Measurements from ENCODE around the gene TASP1. TPM values are rescaled to one million over a fixed set of nuclear protein-coding genes. Genes with fewer than 3 reads are reported as not detected.

Gene TASP1
- total RNA-seq, 2 donors from 2014 or later, result 15.8 to 16.6 TPM

DNA sequence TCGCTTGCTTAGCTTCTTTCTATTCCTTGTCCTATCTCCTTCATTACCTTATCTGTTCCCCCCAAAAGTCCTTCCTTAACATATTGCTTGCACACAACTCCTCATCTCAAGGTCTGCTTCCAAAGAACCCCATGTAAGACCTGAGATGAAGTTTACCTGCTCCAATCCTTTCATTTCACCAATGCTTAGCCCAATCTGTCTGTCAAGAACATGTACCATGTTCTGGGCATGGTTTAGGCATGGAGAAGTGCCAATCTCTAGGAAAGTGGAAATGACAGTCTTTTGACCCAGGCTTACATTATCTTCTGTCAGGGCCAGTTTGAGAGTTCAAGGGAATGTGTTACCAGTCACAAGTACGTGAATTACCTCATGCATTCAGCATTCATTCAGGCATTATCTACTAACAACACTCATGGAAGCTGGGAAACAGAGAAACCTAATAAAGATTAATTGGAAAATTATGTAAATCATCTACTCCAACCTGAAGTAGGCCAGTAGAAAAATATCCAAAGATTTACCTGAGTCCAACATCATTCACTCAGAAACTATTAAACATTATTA, 15.8 kb upstream of the TASP1 start:
- no peaks in the 10 kb centered on the region for H3K9me3 ChIP-seq (ENCODE audit: control insufficient read depth, low read length)
- H3K27me3 Mint-ChIP-seq (ENCODE audit: insufficient read depth), result no peaks in the 10 kb centered on the region
- 75 to 97% methylated on average over 2 of the region's 2 CpGs for WGBS, 2 experiments (ENCODE audit: insufficient coverage in 1 of 2, insufficient read length in 1 of 2)

DNA sequence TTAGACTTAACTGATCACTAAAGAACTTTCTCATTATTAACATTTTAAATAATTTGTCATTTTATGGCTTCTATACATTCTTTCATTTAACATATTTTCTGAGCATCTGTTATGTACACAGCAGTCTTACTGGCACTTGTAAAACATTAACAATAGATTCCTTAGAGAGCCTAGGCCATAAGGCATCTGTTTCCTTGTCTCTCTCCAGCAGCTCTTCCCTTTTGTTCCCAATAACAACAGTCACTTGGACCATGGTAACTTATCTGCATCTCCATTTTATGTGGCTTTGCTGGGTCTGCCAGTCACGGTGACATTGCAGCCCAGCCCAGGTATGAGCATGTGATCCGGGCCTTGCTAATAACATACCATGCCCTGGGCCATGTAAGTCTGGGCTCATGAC, 11.7 kb upstream of the TASP1 start:
- Histone ChIP-seq H3K27ac (ENCODE audit: low read depth, low read length) (no peak overlapping the region), H3K27me3 (ENCODE audit: control insufficient read depth, insufficient read depth, low read length, poor library complexity, severe bottlenecking) (no peaks in the 10 kb centered on the region), H3K4me1 (ENCODE audit: control insufficient read depth, insufficient read depth, low read length) (no peaks in the 10 kb centered on the region), H3K36me3 (ENCODE audit: control insufficient read depth, insufficient read depth, low read length) (no peaks in the 10 kb centered on the region), H3K9ac (ENCODE audit: extremely low read depth, low read length, poor library complexity, severe bottlenecking) (no peak overlapping the region), H3K4me3 (ENCODE audit: low read length) (no peak overlapping the region), H3K9me3 (ENCODE audit: control insufficient read depth, low read length) (no peaks in the 10 kb centered on the region)
- Mint-ChIP-seq H3K4me3 (no peak overlapping the region), H3K9me3 (peaks cover 1% of the 10 kb centered on the region), H3K36me3 (ENCODE audit: low read depth) (no peaks in the 10 kb centered on the region), H3K27ac (no peak overlapping the region), H3K27me3 (ENCODE audit: insufficient read depth) (peaks cover 2% of the 10 kb centered on the region), H3K4me1 (peaks cover 10% of the 10 kb centered on the region)
- DNase-seq, result no peak
- TF ChIP-seq, protein P1, sequence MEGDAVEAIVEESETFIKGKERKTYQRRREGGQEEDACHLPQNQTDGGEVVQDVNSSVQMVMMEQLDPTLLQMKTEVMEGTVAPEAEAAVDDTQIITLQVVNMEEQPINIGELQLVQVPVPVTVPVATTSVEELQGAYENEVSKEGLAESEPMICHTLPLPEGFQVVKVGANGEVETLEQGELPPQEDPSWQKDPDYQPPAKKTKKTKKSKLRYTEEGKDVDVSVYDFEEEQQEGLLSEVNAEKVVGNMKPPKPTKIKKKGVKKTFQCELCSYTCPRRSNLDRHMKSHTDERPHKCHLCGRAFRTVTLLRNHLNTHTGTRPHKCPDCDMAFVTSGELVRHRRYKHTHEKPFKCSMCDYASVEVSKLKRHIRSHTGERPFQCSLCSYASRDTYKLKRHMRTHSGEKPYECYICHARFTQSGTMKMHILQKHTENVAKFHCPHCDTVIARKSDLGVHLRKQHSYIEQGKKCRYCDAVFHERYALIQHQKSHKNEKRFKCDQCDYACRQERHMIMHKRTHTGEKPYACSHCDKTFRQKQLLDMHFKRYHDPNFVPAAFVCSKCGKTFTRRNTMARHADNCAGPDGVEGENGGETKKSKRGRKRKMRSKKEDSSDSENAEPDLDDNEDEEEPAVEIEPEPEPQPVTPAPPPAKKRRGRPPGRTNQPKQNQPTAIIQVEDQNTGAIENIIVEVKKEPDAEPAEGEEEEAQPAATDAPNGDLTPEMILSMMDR (conservative IDR thresholded peaks at IDR 0.05), result no peak
- 82 to 95% methylated on average over 2 of the region's 2 CpGs for WGBS, 2 experiments (ENCODE audit: insufficient coverage in 1 of 2, insufficient read length in 1 of 2)

More for the DNA sequence above, 15.8 kb upstream of the TASP1 start:
- no peaks in the 10 kb centered on the region for H3K36me3 ChIP-seq (ENCODE audit: control insufficient read depth, insufficient read depth, low read length)
- H3K27ac Mint-ChIP-seq, result no peak overlapping the region
- no peak overlapping the region for H3K27ac ChIP-seq (ENCODE audit: low read depth, low read length)
- TF ChIP-seq, protein P1 (conservative IDR thresholded peaks at IDR 0.05), result no peak
- H3K9me3 Mint-ChIP-seq, result no peaks in the 10 kb centered on the region
- H3K4me3 Mint-ChIP-seq, result no peak overlapping the region
- no peak for DNase-seq
- peaks cover 6% of the 10 kb centered on the region for H3K4me1 Mint-ChIP-seq
- H3K9ac ChIP-seq (ENCODE audit: extremely low read depth, low read length, poor library complexity, severe bottlenecking), result no peak overlapping the region
- no peaks in the 10 kb centered on the region for H3K27me3 ChIP-seq (ENCODE audit: control insufficient read depth, insufficient read depth, low read length, poor library complexity, severe bottlenecking)
- H3K36me3 Mint-ChIP-seq (ENCODE audit: low read depth), result no peaks in the 10 kb centered on the region
- H3K4me1 ChIP-seq (ENCODE audit: control insufficient read depth, insufficient read depth, low read length), result no peaks in the 10 kb centered on the region
- no peak overlapping the region for H3K4me3 ChIP-seq (ENCODE audit: low read length)

DNA sequence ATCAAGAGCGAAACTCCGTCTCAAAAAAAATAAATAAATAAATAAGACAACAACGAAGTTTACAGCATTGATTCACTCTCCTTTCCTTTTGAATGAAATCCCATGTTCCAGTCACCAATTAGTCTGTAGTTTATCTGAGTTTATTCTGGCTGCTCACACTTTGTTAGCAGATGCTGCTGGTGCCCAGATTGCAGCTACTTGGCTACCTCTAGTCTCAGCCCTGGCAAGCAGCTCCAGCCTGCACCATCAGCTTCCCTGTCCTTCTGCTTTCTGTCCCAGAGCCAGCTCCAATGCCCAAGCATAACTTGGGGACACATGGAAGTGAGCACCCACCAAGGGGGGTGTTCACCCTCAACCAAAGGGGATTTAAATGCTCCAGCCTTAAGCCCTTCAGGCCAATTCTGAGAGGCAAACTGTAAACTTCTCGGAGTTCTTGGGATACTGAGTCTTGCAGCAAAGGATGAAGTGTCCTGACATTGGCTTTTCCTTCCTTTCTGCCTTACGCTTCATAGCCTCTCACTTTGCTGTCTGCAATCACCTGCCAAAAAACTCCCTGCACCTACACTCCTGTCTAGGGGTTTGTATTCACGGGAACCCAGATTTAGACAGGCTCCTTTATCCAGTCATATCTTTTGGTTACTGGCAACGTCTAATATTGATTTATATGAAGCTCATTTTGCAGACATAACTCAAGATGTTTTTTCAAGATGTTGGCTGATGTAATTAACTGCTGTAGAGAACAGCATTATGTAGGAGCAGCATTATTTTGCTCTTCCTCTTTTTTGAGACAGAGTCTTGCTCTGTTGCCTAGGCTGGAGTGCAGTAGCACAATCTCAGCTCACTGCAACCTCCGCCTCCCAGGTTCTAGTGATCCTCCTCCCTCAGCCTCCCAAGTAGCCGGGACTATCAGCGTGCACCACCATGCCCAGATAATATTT, 9.8 kb upstream of the TASP1 start:
- H3K27ac Mint-ChIP-seq, result no peak overlapping the region
- WGBS, 2 experiments (ENCODE audit: insufficient coverage in 1 of 2, insufficient read length in 1 of 2), result 92 to 93% methylated on average over 5 to 10 of the region's 10 CpGs
- H3K36me3 Mint-ChIP-seq (ENCODE audit: low read depth), result no peaks in the 10 kb centered on the region

More for the DNA sequence above, 9.8 kb upstream of the TASP1 start:
- TF ChIP-seq, protein P1 (conservative IDR thresholded peaks at IDR 0.05), result no peak
- DNase-seq, result no peak
- Histone ChIP-seq H3K27me3 (ENCODE audit: control insufficient read depth, insufficient read depth, low read length, poor library complexity, severe bottlenecking) (no peaks in the 10 kb centered on the region), H3K4me1 (ENCODE audit: control insufficient read depth, insufficient read depth, low read length) (no peaks in the 10 kb centered on the region), H3K9me3 (ENCODE audit: control insufficient read depth, low read length) (no peaks in the 10 kb centered on the region), H3K27ac (ENCODE audit: low read depth, low read length) (no peak overlapping the region), H3K36me3 (ENCODE audit: control insufficient read depth, insufficient read depth, low read length) (no peaks in the 10 kb centered on the region), H3K4me3 (ENCODE audit: low read length) (no peak overlapping the region), H3K9ac (ENCODE audit: extremely low read depth, low read length, poor library complexity, severe bottlenecking) (no peak overlapping the region)
- peaks cover 19% of the 10 kb centered on the region for H3K4me1 Mint-ChIP-seq
- no peak overlapping the region for H3K4me3 Mint-ChIP-seq
- peaks cover 9% of the 10 kb centered on the region for H3K9me3 Mint-ChIP-seq
- peaks cover 2% of the 10 kb centered on the region for H3K27me3 Mint-ChIP-seq (ENCODE audit: insufficient read depth)

Data from endodermal cell (in vitro differentiated cells).